ENCODE data around the gene ARID1B. TPM values are rescaled to one million over a fixed set of nuclear protein-coding genes. Genes with fewer than 3 reads are reported as not detected.

ARID1B gene
- total RNA-seq, 1 donor from 2014 or later, result 78.1 TPM

- H3K4me3 Mint-ChIP-seq (ENCODE audit: unreplicated experiment), result no peak overlapping the region
- H3K27ac Mint-ChIP-seq (ENCODE audit: unreplicated experiment), result no peak overlapping the region
- TF ChIP-seq CTCF (IDR thresholded peaks at IDR 0.05), result no peak
Measured at GRCh38 chr6:157232161-157232895, 455.1 kb downstream of the ARID1B start.

GRCh38 chr6:157233156-157233555 lies 456.0 kb downstream of the ARID1B start:
- DNase-seq (ENCODE audit: extremely low spot score, unreplicated experiment), result no peak
- Mint-ChIP-seq H3K4me1 (ENCODE audit: unreplicated experiment) (peaks cover 11% of the 10 kb centered on the region), H3K36me3 (ENCODE audit: unreplicated experiment) (no peaks in the 10 kb centered on the region), H3K9me3 (ENCODE audit: unreplicated experiment) (no peaks in the 10 kb centered on the region), H3K4me3 (ENCODE audit: unreplicated experiment) (no peak overlapping the region), H3K27ac (ENCODE audit: unreplicated experiment) (no peak overlapping the region), H3K27me3 (ENCODE audit: unreplicated experiment) (peaks cover 25% of the 10 kb centered on the region)
- no peak for TF ChIP-seq CTCF (IDR thresholded peaks at IDR 0.05)

More at GRCh38 chr6:157232161-157232895, 455.1 kb downstream of the ARID1B start:
- H3K4me1 Mint-ChIP-seq (ENCODE audit: unreplicated experiment), result peaks cover 11% of the 10 kb centered on the region
- peaks cover 21% of the 10 kb centered on the region for H3K27me3 Mint-ChIP-seq (ENCODE audit: unreplicated experiment)
- DNase-seq (ENCODE audit: extremely low spot score, unreplicated experiment), result no peak
- H3K36me3 Mint-ChIP-seq (ENCODE audit: unreplicated experiment), result no peaks in the 10 kb centered on the region
- H3K9me3 Mint-ChIP-seq (ENCODE audit: unreplicated experiment), result no peaks in the 10 kb centered on the region

GRCh38 chr6:157233686-157234085 lies 456.5 kb downstream of the ARID1B start:
- Mint-ChIP-seq H3K27ac (ENCODE audit: unreplicated experiment) (no peak overlapping the region), H3K27me3 (ENCODE audit: unreplicated experiment) (peaks cover 25% of the 10 kb centered on the region), H3K36me3 (ENCODE audit: unreplicated experiment) (no peaks in the 10 kb centered on the region), H3K4me1 (ENCODE audit: unreplicated experiment) (peaks cover 11% of the 10 kb centered on the region), H3K9me3 (ENCODE audit: unreplicated experiment) (no peaks in the 10 kb centered on the region), H3K4me3 (ENCODE audit: unreplicated experiment) (no peak overlapping the region)
- DNase-seq (ENCODE audit: extremely low spot score, unreplicated experiment), result no peak
- TF ChIP-seq CTCF (IDR thresholded peaks at IDR 0.05), result no peak

DNA sequence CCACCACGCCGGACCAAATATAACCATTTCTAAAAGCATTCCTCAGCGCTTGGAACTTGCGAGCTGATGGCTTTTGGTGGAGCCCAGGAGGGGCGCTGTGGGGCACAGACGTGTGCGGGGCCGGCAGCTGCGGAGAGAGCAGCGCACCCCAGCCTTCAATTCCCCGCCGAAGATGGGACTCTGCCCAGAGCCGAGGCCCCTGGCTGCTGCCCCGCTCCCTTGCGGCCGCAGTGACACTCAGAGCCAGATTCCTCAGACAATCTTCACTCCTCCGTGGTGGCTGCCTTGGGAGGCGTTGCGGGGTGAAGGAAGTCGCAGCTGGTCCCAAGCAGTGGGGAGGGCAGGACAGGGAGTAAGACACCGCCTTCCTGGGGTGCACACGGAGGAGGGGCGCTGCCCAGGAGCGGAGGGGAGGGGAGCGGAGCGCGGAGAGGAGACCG lies 458.4 kb downstream of the ARID1B start:
- Mint-ChIP-seq H3K9me3 (ENCODE audit: unreplicated experiment) (no peaks in the 10 kb centered on the region), H3K4me3 (ENCODE audit: unreplicated experiment) (peak overlapping the region; percentile 88), H3K27me3 (ENCODE audit: unreplicated experiment) (peaks cover 29% of the 10 kb centered on the region), H3K4me1 (ENCODE audit: unreplicated experiment) (peaks cover 11% of the 10 kb centered on the region), H3K27ac (ENCODE audit: unreplicated experiment) (no peak overlapping the region), H3K36me3 (ENCODE audit: unreplicated experiment) (no peaks in the 10 kb centered on the region)
- peak; percentile 70 for TF ChIP-seq CTCF (IDR thresholded peaks at IDR 0.05)
- no peak for DNase-seq (ENCODE audit: extremely low spot score, unreplicated experiment)

DNA sequence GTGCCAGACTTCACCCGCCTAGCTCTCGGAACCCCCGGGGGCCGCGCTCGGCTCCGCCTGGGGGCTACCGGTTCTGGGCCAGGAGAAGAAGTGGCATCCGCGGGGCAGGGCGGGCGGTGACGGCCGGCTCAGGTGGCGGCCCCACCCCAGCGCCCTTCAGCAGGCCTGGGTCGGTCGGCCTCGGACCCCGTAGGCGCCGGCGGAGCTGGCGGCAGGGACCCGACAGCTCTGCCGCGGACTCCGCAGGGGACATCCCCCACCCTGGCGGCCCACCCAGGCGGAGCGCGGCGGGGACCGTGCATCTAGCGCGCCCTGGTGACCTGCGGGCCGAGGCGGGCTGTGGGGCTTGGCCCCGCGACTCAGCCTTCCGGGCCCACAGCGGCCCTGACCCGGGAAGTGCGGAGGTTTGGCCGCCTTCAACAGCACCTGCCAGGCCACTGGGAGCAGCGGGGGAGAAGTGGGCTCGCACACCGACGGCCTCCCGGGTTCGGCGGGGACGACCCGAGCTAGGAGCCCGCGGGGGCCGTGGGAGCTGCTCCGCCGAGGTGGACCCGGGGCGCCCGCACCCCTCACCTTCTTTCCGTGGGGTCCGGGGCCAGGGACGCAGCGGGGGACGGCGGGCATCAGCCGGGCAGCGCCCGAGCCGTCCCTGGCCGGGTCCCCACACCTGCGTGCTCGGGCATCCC lies 459.0 kb downstream of the ARID1B start:
- Mint-ChIP-seq H3K4me3 (ENCODE audit: unreplicated experiment) (peak overlapping the region; percentile 88), H3K4me1 (ENCODE audit: unreplicated experiment) (peaks cover 11% of the 10 kb centered on the region), H3K36me3 (ENCODE audit: unreplicated experiment) (no peaks in the 10 kb centered on the region), H3K27me3 (ENCODE audit: unreplicated experiment) (peaks cover 29% of the 10 kb centered on the region), H3K27ac (ENCODE audit: unreplicated experiment) (no peak overlapping the region), H3K9me3 (ENCODE audit: unreplicated experiment) (peaks cover 2% of the 10 kb centered on the region)
- TF ChIP-seq CTCF (IDR thresholded peaks at IDR 0.05), result no peak
- DNase-seq (ENCODE audit: extremely low spot score, unreplicated experiment), result no peak

Data from osteocyte (in vitro differentiated cells).